HepG2 (cell line): ENCODE measurements around the gene NEK6. TPM values are rescaled to one million over a fixed set of nuclear protein-coding genes. Genes with fewer than 3 reads are reported as not detected.

Experiments
- ATAC-seq: fragments of 200-7000 bp; cut with Tn5 transposase; 3 replicates; pipeline ENCODE4 v1.9.1; 2020; ENCODE audit warnings: mild to moderate bottlenecking, moderate library complexity
- BruUV-seq: library from RNA; stranded (reverse); fragments of 400-500 nt; replicated peaks from 2 replicates; lab custom pipeline; 2021; lab: Mats Ljungman, UMichigan
- CTCF ChIA-PET: fragments of 300-600 bp; formaldehyde crosslinking; extraction: SDS; loops from one replicate; lab custom pipeline; 2021; ENCODE audit warnings: low total read pairs, inconsistent platforms, low intra/inter-chr PET ratio; lab: Yijun Ruan, JAX
- POLR2A ChIA-PET: fragments of 350-600 bp; sonication (Branson Sonifier 250); formaldehyde crosslinking; loops from one replicate; lab custom pipeline; 2020; ENCODE audit warnings: antibody characterized with exemption, inconsistent platforms; lab: Yijun Ruan, JAX
- DNase-seq: peaks from one replicate; pipeline ENCODE4 v3.0.0-alpha.2; 2015; ENCODE audit warnings: low spot score
- FAIRE-seq: peaks from 3 replicates; lab custom pipeline; 2011; peaks lifted over from hg19 to GRCh38; lab: Jason Lieb, UNC
- H2AFZ ChIP-seq: one replicate; pipeline ENCODE4 v1.6.1; 2011; ENCODE audit warnings: low read length, inconsistent platforms
- H3K27ac ChIP-seq: fragments of 300-600 bp; 3 replicates; pipeline ENCODE4 v1.8.0; 2011; ENCODE audit warnings: mixed run types, mild to moderate bottlenecking, mixed read lengths, low read length, inconsistent platforms; ENCODE audit not compliant: insufficient read depth; ENCODE audit errors: extremely low read length
- H3K27me3 ChIP-seq, 2 experiments: fragments of 200-600 bp in 1 of 2; 2 replicates in 1 of 2; 3 replicates in 1 of 2; pipeline versions ENCODE4 v1.6.0 to v1.8.0; 2011; ENCODE audit warnings: low read length in 2 of 2, mild to moderate bottlenecking in 2 of 2, moderate library complexity in 2 of 2, inconsistent platforms in 1 of 2; ENCODE audit not compliant: insufficient read depth in 2 of 2, control insufficient read depth in 1 of 2
- H3K36me3 ChIP-seq, 2 experiments: fragments of 200-600 bp in 1 of 2; replicated peaks in 1 of 2; 2 replicates in 1 of 2; 3 replicates in 1 of 2; pipeline versions ENCODE4 v1.5.1 to v1.8.0; 2011; ENCODE audit warnings: low read length in 2 of 2, inconsistent platforms in 1 of 2; ENCODE audit not compliant: insufficient read depth in 2 of 2, control insufficient read depth in 1 of 2
- H3K4me1 ChIP-seq: 2 replicates; pipeline ENCODE4 v1.5.1; 2012; ENCODE audit warnings: low read length, inconsistent platforms; ENCODE audit not compliant: insufficient read depth
- H3K4me2 ChIP-seq: 2 replicates; pipeline ENCODE4 v1.6.0; 2011; ENCODE audit warnings: low read depth, low read length, inconsistent platforms
- H3K4me3 ChIP-seq, 3 experiments: fragments of 200-600 bp in 1 of 3; sonication (generic), shearing (Covaris generic) in 1 of 3; replicated peaks in 1 of 3; 2 replicates each; pipeline ENCODE4 v1.5.1; 2011 to 2016; ENCODE audit warnings: low read length in 3 of 3, inconsistent platforms in 2 of 3, low read depth in 2 of 3, mild to moderate bottlenecking in 2 of 3, control low read depth in 1 of 3, mixed read lengths in 1 of 3; ENCODE audit not compliant: insufficient read depth in 1 of 3
- H3K79me2 ChIP-seq: one replicate; pipeline ENCODE4 v1.6.1; 2011; ENCODE audit warnings: low read length, inconsistent platforms; ENCODE audit not compliant: insufficient read depth
- H3K9ac ChIP-seq: 2 replicates; pipeline ENCODE4 v1.6.0; 2011; ENCODE audit warnings: mild to moderate bottlenecking, low read depth, low read length, inconsistent platforms; ENCODE audit not compliant: insufficient read depth
- H3K9me3 ChIP-seq: 2 replicates; pipeline ENCODE4 v1.5.1; 2012; ENCODE audit warnings: mild to moderate bottlenecking, low read length
- H4K20me1 ChIP-seq: 2 replicates; pipeline ENCODE4 v1.6.0; 2011; ENCODE audit warnings: inconsistent platforms, mild to moderate bottlenecking, low read length, moderate library complexity; ENCODE audit not compliant: insufficient read depth
- ATM ChIP-seq: fragments of 450-650 bp; IDR thresholded peaks from 2 replicates; pipeline ENCODE4 v1.7.1; 2017; ENCODE audit warnings: mild to moderate bottlenecking, borderline replicate concordance
- CEBPG ChIP-seq: IDR thresholded peaks from 2 replicates; pipeline ENCODE4 v1.6.1; 2016
- RBM22 ChIP-seq: fragments of 200-400 bp; formaldehyde crosslinking; optimal IDR thresholded peaks from 2 replicates; pipeline ENCODE3; 2017; ENCODE audit warnings: mild to moderate bottlenecking, low read length, moderate library complexity
- SALL2 ChIP-seq: sonication (generic); formaldehyde crosslinking; IDR thresholded peaks from 2 replicates; pipeline ENCODE4 v1.8.1; 2023; ENCODE audit warnings: mild to moderate bottlenecking, missing genetic modification reagents, inconsistent platforms
- ZKSCAN1 ChIP-seq: fragments of 150-350 bp; IDR thresholded peaks from 2 replicates; pipeline ENCODE4 v1.6.1; 2014; ENCODE audit warnings: low read length
- ZNF326 ChIP-seq: sonication (generic); formaldehyde crosslinking; IDR thresholded peaks from 2 replicates; pipeline ENCODE4 v1.4.0; 2020; ENCODE audit warnings: missing genetic modification reagents, borderline replicate concordance
- ZNF709 ChIP-seq: sonication (generic); formaldehyde crosslinking; IDR thresholded peaks from 2 replicates; pipeline ENCODE4 v1.5.0; 2020; ENCODE audit warnings: mild to moderate bottlenecking, missing genetic modification reagents
- ZNF841 ChIP-seq: sonication (generic); formaldehyde crosslinking; IDR thresholded peaks from 2 replicates; pipeline ENCODE4 v1.8.1; 2023; ENCODE audit warnings: missing genetic modification reagents, borderline replicate concordance
- WGBS: methylation state at CpG from one replicate; pipeline ENCODE4 v1.1.6; 2017; ENCODE audit warnings: low lambda C conversion rate; 5-methylcytosine and 5-hydroxymethylcytosine counted together
- in situ Hi-C: cut with HindIII; loops from 2 replicates; pipeline ENCODE4 v1.10.0; 2017; ENCODE audit warnings: low pct_unique_long_range_greater_than_20kb; ENCODE audit not compliant: extremely low pct_ligation_motif_present
- intact Hi-C: fragments of 100-400 bp; cut with micrococcal nuclease; formaldehyde crosslinking; loops from one replicate; pipeline ENCODE4 v1.10.0; 2022; ENCODE audit not compliant: unreplicated experiment
- polyA plus RNA-seq, 8 experiments: library from polyadenylated mRNA; depleted of rRNA in 3 of 8; stranded (reverse) in 7 of 8; unstranded in 1 of 8; fragments of >200 nt; fragmentation: Illumina TruSeq in 4 of 8; extraction: Trizol in 4 of 8; gene quantifications; 2 replicates each; pipeline versions ENCODE4 v1.2.1 to v1.2.3, GENCODE V29; 2011 to 2016; ENCODE audit warnings: low read depth in 4 of 8, missing spikeins in 1 of 8, mixed read lengths in 1 of 8; ENCODE audit not compliant: insufficient read depth in 1 of 8
- total RNA-seq, 5 experiments: library from RNA; depleted of rRNA; stranded (reverse); fragments of >200 nt; fragmentation: Illumina TruSeq; extraction: Trizol; gene quantifications; 2 replicates each; pipeline ENCODE4 v1.2.3, GENCODE V29; 2016; ENCODE audit warnings: low read depth in 1 of 5
- TF ChIP-seq, protein P1 (sequence below): sonication (generic); formaldehyde crosslinking; IDR thresholded peaks from 2 replicates; pipeline ENCODE4 v1.4.0; 2020; ENCODE audit warnings: mild to moderate bottlenecking, missing genetic modification reagents
- TF ChIP-seq, protein P2 (sequence below): sonication (generic); formaldehyde crosslinking; IDR thresholded peaks from 2 replicates; pipeline ENCODE4 v1.9.0; 2021; ENCODE audit warnings: mild to moderate bottlenecking, missing genetic modification reagents

NEK6 gene
- total and polyA plus RNA-seq, 2 of the 13 experiments (the other 11 are each of a cell fraction or from before 2014, with no cell fraction given), result 30.4 to 119 TPM

DNA sequence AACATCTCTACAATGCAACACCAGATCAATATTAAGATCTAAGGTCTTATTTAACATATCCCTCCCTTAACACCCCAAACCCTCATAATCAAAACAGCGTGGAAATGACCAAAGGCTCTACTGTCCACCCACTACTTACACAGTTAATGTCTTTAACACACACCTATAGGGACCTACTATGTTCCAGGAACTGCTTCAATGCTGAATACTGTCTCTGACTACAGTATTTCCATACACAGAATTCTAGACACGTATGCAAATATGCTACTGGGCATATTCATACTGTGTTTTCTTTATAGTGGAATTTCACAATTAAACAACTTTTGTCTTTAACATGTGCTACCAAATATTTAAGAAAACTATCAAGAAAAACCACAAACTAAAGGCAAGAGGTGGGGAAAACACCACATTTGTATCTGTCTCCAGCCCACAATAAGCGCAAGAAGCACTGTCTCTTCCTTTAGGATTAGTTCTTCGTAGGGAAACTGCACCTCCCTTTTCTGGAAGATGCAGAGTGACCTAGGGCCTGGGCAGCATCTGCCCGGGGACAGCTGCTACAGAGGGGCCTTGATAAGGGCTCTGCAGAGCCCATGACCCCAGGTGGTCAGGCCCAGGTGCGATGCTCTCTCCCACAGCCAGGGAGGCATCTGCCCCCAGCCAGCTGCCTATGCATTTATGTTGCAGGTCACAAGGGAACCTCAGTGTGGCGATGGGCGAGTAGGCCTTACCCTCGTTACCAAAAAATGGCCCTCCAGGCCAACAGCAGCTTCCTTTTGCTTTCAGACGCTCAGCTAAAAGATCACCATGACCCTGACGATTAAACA is 102.3 kb downstream of the NEK6 start:
- WGBS, result 97% methylated on average over 11 of the region's 11 CpGs
- no peak overlapping the region for H3K4me2 ChIP-seq
- DNase-seq, result no peak
- peaks cover 75% of the 10 kb centered on the region for H3K79me2 ChIP-seq
- CTCF ChIA-PET, result no interaction called here
- TF ChIP-seq ZKSCAN1 (peak; percentile 70; the same call in 1 of the 2 replicates), SALL2 (CRISPR knock-in tag) (no peak), RBM22 (peak; percentile 20)
- TF ChIP-seq, all 625 proteins: peak for 2
- H2AFZ ChIP-seq, result no peak overlapping the region
- H3K4me3 ChIP-seq, result no peak overlapping the region
- no peak overlapping the region for H3K9ac ChIP-seq
- FAIRE-seq, result no peak
- POLR2A ChIA-PET, result no interaction called here
- H3K36me3 ChIP-seq, result peaks cover 8 to 22% of the 10 kb centered on the region in 2 experiments
- no peaks in the 10 kb centered on the region for H3K27me3 ChIP-seq
- ATAC-seq, result no peak
- no TSS peak for BruUV-seq
- no peaks in the 10 kb centered on the region for H3K9me3 ChIP-seq
- peaks cover 18% of the 10 kb centered on the region; the same call in 1 of the 2 replicates for H4K20me1 ChIP-seq
- H3K27ac ChIP-seq, result no peak overlapping the region
- intact Hi-C loops, result no loop called here
- H3K4me1 ChIP-seq, result peaks cover 20% of the 10 kb centered on the region
- in situ Hi-C loops, result no loop called here

DNA sequence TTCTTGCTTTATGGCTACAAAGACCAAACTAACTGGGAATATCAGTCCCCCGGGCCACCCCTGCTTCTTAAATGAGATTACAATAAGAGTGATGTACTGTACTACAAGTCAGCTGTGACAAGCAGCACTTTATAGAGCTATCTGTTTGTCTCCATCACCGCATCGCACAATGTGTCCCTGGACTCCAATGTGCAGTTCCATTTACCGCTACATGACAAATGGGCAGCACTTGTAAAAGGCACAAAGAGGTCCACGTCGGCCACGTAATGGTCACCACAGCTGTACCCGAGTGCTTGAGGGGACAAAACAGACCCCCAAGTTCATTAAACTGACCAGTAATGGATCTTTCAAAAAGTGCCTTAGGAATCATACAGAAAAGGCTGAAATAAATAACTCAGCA is 103.4 kb downstream of the NEK6 start:
- no peak for DNase-seq
- intact Hi-C loops (no loop called here), in situ Hi-C loops (no loop called here)
- H3K9me3 ChIP-seq, result no peaks in the 10 kb centered on the region
- no peak overlapping the region for H3K27ac ChIP-seq
- ChIA-PET POLR2A (no interaction called here), CTCF (no interaction called here)
- H3K4me2 ChIP-seq, result no peak overlapping the region
- H3K4me1 ChIP-seq, result peaks cover 20% of the 10 kb centered on the region
- H4K20me1 ChIP-seq, result peaks cover 18% of the 10 kb centered on the region; the same call in 1 of the 2 replicates
- no TSS peak for BruUV-seq
- ATAC-seq, result no peak
- no peak for FAIRE-seq
- no peaks in the 10 kb centered on the region for H3K27me3 ChIP-seq
- H3K9ac ChIP-seq, result no peak overlapping the region
- H3K79me2 ChIP-seq, result peaks cover 76% of the 10 kb centered on the region
- H2AFZ ChIP-seq, result no peak overlapping the region
- 97% methylated on average over 8 of the region's 8 CpGs for WGBS
- H3K4me3 ChIP-seq, result no peak overlapping the region
- peaks cover 8 to 17% of the 10 kb centered on the region in 2 experiments for H3K36me3 ChIP-seq
- TF ChIP-seq, protein P1, sequence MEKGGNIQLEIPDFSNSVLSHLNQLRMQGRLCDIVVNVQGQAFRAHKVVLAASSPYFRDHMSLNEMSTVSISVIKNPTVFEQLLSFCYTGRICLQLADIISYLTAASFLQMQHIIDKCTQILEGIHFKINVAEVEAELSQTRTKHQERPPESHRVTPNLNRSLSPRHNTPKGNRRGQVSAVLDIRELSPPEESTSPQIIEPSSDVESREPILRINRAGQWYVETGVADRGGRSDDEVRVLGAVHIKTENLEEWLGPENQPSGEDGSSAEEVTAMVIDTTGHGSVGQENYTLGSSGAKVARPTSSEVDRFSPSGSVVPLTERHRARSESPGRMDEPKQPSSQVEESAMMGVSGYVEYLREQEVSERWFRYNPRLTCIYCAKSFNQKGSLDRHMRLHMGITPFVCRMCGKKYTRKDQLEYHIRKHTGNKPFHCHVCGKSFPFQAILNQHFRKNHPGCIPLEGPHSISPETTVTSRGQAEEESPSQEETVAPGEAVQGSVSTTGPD (CRISPR knock-in tag), result no peak
- TF ChIP-seq ATM (no peak), ZNF709 (CRISPR knock-in tag) (no peak), CEBPG (no peak), ZNF326 (CRISPR knock-in tag) (no peak), ZNF841 (no peak)
- TF ChIP-seq, protein P2, sequence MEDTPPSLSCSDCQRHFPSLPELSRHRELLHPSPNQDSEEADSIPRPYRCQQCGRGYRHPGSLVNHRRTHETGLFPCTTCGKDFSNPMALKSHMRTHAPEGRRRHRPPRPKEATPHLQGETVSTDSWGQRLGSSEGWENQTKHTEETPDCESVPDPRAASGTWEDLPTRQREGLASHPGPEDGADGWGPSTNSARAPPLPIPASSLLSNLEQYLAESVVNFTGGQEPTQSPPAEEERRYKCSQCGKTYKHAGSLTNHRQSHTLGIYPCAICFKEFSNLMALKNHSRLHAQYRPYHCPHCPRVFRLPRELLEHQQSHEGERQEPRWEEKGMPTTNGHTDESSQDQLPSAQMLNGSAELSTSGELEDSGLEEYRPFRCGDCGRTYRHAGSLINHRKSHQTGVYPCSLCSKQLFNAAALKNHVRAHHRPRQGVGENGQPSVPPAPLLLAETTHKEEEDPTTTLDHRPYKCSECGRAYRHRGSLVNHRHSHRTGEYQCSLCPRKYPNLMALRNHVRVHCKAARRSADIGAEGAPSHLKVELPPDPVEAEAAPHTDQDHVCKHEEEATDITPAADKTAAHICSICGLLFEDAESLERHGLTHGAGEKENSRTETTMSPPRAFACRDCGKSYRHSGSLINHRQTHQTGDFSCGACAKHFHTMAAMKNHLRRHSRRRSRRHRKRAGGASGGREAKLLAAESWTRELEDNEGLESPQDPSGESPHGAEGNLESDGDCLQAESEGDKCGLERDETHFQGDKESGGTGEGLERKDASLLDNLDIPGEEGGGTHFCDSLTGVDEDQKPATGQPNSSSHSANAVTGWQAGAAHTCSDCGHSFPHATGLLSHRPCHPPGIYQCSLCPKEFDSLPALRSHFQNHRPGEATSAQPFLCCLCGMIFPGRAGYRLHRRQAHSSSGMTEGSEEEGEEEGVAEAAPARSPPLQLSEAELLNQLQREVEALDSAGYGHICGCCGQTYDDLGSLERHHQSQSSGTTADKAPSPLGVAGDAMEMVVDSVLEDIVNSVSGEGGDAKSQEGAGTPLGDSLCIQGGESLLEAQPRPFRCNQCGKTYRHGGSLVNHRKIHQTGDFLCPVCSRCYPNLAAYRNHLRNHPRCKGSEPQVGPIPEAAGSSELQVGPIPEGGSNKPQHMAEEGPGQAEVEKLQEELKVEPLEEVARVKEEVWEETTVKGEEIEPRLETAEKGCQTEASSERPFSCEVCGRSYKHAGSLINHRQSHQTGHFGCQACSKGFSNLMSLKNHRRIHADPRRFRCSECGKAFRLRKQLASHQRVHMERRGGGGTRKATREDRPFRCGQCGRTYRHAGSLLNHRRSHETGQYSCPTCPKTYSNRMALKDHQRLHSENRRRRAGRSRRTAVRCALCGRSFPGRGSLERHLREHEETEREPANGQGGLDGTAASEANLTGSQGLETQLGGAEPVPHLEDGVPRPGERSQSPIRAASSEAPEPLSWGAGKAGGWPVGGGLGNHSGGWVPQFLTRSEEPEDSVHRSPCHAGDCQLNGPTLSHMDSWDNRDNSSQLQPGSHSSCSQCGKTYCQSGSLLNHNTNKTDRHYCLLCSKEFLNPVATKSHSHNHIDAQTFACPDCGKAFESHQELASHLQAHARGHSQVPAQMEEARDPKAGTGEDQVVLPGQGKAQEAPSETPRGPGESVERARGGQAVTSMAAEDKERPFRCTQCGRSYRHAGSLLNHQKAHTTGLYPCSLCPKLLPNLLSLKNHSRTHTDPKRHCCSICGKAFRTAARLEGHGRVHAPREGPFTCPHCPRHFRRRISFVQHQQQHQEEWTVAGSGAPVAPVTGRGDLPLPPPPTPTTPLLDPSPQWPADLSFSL (CRISPR knock-in tag), result no peak
